ENCODE results near the gene GJE1. TPM values are rescaled to one million over a fixed set of nuclear protein-coding genes. Genes with fewer than 3 reads are reported as not detected.
"Not testable (repeated sequence)": the region's sequence is repeated elsewhere in the genome, so short reads cannot be mapped to it uniquely, and the experiment has no call there.

GJE1 gene, protein sequence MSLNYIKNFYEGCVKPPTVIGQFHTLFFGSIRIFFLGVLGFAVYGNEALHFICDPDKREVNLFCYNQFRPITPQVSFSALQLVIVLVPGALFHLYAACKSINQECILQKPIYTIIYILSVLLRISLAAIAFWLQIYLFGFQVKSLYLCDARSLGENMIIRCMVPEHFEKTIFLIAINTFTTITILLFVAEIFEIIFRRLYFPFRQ
- total RNA-seq: not detected

DNA sequence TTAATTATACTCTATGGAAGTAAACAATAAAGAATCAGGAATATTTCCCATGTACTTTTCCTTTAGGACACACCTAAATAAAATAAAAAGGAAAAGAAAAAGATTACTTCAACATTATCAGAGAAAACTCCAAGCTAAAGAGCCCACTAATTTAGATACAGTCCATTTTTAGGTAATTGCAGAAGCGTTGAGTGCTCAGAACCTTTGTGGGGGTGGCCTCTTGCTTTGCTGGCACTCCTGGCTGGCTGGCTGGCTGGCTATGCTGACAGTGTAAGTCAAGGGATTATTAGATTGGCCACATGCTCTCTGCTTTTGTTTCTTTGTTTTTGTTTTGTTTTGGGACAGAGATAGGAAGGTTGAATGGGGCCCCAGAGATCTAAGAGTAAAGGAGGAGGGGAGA is at the start of gene GJE1:
GJE1 (plus strand) TSS at position 301 of the 400 bp plus-strand sequence. CDS start 234 bp downstream, outside the sequence.
- no peak for ATAC-seq

DNA sequence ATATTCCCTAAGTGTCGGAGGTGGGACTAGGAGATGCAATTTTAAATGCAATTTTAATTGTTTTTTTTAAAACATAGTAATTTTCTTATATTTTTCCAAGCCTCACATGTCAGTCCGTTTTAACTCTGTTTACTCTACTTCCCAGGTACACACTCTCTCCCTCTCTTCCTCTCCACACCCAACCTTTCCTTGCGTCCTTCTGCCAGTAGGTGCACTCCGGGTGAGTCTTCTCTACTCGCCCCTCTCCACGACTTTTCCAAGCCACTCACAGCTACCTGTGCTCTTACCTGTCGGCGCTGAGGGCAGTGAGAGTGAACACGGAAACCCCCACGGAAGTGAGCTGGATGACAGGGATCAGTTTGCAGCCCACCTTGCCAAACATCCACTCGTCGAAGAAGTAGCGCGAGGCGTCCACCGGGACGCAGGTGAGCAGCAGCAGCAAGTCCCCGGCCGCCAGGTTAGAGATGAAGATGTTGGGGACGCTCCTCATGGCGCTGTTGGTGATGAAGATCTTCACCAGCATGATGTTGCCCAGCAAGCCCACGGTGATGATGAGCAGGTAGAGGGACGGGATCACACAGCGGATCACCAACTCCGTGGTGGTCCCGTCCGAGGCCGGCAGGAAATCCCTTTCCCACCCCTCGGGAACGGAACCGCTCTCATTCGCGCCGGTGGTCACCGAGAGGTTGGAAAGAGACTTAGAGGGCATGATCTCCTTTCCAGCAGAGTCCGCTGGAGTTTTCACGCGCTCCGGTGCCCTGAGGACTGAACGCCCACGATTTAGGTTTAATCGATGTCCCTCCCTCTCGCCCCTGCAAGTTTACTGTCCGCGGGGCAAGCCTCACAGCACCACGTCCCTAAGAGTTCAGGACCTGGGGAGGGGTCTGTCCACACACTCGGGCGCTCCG is 44.5 kb upstream of the GJE1 start:
- ATAC-seq: no peak

DNA sequence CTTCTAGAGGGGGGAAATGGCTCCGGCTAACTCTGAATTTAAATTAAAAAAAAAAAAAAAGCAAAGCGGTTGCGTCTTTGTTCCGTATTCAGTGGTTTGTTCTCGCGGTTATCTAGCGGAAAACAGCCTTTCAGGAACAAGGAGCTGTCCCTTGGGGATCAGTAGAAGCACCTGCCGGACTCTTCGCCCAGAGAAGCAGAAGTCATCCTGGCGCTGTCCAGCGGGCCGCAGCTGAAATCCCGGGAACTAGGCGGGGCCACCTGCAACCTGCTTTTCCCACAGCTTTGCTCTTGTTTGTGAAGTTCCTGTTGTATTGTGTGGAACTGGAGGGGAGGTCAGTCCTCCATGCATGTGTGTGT is 43.9 kb upstream of the GJE1 start:
- no peak for ATAC-seq

DNA sequence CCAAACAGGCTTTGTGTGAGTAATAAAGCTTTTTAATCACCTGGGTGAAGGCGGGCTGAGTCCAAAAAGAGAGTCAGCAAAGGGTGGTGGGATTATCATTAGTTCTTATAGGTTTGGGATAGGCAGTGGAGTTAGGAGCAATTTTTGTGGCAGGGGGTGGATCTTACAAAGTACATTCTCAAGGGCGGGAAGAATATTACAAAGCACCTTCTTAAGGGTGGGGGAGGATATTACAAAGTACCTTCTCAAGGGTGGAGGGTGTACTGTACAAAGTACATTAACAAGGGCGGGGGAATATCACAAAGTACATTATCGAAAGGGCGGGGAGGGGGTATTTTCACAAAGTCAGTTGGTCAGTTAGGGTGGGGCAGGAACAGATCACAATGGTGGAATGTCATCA is 27.9 kb upstream of the GJE1 start:
- ATAC-seq: not testable (repeated sequence)

DNA sequence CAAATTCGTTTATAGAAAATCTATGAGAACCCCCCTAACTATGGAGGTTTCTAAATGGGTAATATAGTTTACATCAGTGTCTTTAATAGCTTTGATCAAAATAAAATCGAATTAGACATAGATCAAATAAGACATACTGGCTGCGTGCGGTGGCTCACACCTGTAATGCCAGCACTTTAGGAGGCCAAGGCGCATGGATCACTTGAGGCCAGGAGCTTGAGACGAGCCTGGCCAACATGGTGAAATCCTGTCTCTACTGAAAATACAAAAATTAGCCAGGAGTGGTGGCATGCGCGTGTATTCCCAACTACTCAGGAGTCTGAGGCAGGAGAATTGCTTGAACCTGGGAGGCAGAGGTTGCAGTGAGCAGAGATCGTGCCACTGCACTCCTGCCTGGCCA is 21.9 kb upstream of the GJE1 start:
- not testable (repeated sequence) for ATAC-seq

DNA sequence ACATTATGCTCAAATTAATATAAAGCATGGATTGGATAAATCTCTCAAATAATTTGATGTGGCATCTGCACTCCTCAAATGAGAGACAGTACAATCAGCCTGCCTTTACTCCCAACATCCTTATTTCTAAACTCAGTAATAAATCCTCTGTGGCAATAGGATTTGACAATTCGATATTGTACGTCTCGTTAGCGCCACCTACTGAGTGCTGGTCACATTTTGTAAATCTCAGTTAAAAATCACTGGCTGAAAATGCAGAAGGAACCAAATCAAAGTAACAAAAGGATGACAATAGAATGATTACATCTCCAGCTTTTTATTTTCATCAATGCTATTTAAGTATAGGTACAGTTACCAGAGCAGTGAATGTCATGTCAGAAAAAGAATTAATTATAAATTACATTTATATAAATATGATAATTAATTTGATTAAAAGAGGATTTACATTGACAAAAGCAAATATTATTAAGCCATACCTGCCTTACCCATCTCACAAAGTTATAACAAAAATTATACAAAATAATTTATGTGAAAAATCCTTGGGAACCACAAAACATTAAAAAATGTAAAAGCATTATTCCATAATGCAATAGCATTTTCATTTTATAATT is 20.2 kb upstream of the GJE1 start:
- ATAC-seq: peak; percentile 59

DNA sequence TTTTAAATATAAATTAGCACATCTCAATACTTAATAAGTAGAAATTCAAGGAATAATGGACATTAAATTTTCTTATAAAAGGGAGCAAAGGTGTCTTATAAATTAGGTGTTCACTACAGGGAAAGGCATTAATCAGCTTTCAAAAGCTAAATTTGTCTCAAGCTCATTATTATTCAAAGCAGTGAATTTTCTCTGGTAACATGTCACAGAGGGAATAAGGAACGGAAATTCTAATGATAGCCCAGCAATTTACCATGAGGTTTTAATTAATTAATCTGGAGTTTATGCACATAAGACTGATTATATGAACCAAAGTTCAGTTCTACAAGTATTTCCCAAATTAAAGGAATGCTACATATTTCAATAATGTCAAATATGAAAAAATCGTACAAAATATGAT is 15.4 kb upstream of the GJE1 start:
- ATAC-seq: no peak

DNA sequence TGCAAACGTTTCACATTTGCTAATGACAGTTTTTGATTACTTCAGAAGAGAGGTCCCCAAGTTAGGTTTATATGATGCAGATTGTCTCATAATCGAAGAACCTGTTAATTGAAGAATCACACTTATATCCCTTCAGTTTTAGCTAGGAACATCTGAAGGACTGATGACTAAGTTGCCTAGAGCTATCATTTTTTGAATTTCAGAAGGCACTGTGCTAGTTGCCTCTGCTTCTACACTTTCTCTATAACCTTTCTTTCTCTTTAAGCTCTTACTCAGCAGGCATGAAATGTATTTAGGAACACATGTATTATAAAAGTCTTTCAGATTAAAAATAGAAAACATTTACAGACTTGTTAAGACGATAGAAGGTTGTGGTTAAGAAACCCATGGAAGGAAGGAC is 14.4 kb upstream of the GJE1 start:
- no peak for ATAC-seq

DNA sequence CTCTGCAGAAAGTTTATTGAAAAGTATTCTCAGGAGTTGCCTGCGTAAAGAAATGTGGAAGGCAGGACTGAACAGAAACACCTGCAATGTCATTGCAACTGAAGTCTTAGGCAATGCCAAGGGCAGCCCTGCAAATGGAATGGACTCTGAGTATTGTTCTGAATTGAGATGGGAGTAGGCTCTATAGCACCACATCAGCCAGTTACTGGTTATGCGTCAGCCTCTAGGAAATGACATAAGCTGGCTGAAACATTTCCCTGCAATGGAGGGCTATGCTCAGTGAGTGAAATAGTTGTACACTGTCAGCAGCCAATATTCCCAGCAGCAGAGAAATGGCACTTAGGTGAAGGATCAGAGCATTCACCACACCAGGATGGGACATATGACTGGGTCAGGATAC is 13.8 kb upstream of the GJE1 start:
- ATAC-seq: no peak

DNA sequence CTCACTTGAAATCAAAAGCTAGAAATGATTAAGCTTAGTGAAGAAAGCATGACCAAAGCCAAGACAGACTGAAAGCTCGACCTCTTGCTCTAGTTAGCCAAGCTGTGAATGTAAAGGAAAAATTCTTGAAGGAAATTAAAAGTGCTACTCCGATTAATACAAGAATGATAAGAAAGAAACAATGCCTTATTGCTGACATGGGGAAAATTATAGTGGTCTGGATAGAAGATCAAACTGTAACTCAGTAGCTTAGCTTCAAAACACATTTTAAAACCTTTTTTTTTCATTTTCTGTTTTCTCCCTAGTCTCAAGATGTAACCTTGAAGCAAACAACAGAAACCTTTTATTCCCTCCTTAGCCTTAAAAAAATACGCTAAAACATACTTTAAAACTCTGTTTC is 11.4 kb upstream of the GJE1 start:
- no peak for ATAC-seq

DNA sequence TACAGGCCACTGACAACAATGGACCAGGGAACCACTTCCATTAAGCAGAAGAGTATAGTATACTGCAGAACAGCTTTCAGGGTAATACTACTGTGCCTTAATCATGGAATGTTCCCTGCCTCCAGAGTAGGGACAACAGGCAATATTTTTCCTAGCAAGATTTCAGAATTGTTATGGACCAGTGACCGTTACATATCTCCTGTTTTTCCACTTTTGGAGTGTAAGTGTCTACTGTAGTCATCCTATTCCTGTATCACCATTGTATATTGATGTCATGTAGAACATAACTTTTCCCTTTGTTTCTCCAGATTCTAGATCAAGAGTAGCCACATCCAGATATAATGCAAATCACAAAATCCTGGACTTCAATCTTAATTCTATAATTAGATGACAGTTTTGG is 1.9 kb upstream of the GJE1 start:
- no peak for ATAC-seq

DNA sequence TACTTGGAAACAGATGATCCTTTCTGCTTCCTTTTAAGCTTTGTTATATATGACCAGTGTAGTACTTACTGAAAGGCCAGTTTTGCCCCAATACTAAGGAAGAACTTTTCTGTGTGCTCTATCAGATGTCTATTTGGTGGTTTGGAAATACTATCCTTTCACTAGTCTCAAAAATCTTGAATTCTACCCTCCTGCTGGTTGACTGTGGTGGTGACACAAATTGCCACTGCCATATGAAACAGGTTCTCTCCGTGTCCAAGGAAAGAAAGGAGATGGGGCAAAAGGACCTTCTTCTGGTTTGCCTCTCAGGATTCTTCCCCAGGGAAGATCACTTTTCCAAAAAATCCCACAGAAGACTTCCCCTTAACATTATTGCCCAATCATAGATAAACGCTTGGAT is 6.2 kb downstream of the GJE1 start:
- no peak for ATAC-seq

DNA sequence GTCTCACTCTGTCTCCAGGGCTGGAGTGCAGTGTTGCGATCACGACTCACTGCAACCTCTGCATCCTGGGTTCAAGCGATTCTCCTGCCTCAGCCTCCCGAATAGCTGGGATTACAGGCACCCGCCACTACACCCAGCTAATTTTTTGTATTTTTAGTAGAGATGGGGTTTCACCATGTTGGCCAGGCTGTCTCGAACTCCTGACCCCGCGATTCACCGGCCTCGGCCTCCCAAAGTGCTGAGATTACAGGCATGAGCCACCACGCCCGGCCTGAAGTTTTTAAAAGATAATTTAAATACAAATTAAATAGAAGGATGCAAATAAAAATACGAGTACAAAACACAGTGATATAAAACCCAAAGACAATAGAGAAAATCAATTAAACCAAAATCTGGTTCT is 8.8 kb downstream of the GJE1 start:
- ATAC-seq: not testable (repeated sequence)

DNA sequence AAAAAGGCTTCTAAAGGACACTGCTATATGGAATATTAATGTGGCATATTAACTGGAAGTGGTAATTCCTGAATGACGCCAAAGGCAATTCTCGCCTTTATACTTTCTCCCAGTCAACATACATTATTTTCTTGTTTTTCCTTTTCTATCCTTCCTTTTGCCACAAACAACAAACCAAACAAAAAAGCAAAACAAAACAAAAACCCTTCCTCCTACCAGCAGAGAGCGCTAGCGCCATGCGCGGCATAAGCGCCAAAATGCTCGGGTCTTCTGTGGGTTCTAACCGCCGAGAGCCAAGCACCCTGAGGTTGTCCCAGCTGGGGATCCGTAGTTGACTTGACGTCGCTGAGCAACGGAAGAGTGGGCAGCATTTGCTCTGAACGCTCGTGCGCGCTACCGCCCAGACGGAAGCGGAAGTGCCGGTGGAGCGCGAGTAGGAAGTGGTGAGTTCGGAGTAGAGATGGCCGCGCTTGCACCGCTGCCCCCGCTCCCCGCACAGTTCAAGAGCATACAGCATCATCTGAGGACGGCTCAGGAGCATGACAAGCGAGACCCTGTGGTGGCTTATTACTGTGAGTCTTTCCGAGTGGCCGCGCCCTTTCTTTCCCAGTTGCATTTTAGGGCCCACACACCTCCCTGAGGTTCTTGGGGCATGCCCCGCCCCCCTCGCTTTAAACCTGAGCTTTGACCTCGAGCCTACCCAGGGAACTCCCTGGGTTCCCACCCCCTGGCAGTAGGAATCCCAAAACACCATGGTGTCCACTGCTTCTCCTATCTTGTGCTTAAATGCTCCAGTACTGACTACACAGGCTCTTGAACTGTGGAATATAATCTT is 14.3 kb downstream of the GJE1 start, which contains the start of the genes NMBR and VTA1:
NMBR (minus strand) TSS at position 295 of the 835 bp plus-strand sequence. CDS start 58,464 bp downstream, outside the sequence.
VTA1 (plus strand) TSS at position 436 of the 835 bp plus-strand sequence; CDS start at position 461, 25 bp downstream.
- ATAC-seq: peak; percentile 100

DNA sequence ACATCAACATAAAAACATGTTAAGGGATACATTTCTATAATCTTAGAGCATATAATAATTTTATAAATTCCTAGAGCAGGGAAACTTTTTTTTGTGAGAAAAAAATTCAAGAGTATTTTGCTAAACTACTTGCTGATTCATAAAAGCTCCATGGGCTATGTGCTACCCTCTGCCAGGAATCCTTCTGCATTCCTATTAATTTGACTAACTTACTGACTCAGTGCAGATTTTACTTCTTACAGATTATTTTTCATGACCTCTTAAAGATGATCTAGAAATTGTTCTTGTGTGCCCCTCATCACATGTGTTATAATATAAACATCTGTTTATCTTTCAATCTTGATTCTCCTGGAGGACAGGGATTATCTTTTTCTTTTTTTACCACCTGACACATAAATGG is 20.0 kb downstream of the GJE1 start:
- ATAC-seq: no peak

DNA sequence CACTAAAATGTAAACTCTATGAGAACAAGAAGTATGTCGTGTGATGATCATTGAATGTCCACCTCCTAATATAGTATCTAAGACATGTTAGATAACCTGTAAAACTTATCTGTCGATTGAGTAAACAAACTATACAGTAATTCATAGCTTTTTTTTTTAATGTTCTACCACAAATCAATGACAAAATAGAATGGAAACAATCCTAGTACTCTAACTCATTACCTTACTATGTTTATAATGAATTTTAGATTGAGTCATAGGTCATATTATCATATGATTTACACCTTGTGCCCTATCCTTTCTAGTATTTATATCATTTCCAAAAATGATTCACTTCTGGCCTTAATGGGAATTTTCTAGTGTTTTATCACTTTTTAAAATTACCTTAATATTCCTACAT is 20.5 kb downstream of the GJE1 start:
- no peak for ATAC-seq

DNA sequence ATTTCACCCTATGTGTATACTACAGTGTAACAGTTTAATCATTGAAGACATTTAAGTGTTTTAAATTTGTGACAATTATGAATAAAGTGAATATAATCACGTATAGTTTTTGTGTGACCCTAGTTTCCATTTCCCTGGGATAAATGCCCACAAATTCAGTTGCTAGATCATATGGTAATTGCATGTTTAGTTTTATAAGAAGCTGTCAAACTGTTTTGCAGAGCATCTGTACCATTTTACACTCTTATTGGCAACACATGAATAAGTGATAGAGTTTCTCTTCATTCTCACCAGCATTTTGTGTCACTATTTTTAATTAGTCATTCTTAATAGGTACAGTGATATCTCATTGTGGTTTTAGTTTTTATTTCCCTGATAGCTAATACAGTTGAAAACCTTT is 21.6 kb downstream of the GJE1 start:
- ATAC-seq: no peak

DNA sequence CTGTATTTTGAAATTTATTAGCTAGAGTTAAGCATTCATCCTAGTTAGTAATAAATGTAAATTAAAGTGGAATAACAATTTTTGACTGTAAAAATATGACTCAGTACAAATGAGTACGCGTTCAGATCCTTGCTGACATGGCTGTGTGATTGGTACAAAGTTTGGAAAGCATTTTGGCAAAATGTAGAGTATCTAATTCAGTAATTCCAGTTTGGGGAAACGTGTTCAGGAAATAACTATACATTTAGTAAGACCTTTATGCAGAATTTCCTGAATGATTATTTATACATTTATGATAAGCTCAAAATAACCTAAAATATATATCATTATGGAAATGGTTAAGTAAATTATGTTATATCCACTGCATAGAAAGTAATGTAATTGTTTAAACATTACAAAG is 22.4 kb downstream of the GJE1 start:
- ATAC-seq: no peak

DNA sequence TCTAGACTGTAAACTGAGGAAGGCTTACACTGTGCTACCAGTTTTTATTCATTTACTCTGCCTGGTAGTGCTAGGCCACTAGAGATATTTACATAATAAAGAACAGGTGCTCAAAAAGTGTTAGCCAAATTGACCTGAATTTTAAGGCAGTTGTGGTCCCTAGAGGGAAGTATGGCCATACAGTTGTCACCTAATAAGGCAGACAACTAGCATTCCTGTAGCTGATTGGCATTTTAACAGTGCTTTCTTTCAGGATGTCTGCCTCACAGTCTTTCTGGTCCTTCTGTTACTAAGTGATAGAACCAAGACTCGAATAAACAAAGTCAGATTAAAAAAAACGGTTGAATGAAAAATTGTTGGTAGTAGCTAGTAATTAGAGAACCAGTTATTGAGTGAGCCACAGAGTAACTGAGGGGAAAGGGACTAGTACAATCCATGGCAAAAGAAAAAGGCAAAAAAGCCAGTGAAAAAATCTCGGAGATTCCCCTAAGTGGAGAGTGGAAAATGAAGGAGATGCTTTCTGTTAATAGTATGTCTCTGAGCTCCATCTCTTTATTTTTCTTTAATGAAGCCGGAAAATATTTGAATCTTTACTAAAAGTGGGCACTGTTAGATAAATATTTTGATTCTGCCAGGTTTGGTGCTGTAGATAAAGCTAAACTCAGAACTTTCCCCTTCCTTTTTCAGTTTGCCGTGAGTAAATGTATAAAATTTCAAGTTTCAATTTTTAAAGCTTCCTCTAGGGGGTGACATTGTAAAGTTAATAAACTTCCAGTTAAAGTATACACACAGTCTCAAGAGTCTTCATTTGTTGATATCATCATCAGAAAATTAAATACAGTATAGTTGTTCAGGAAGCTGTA is 23.4 kb downstream of the GJE1 start:
- ATAC-seq: peak; percentile 43

DNA sequence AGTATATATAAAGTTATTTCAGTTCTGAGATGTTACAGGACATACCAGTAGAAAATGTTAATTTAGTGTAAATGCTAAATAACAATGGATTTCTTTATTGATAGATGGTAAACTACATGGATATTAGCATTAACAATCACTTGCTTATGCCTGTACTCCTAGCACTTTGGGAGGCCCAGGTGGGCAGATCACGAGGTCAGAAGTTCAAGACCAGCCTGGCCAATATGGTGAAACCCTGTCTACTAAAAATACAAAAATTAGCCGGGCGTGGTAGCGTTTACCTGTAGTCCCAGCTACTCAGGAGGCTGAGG is 24.0 kb downstream of the GJE1 start:
- not testable (repeated sequence) for ATAC-seq

DNA sequence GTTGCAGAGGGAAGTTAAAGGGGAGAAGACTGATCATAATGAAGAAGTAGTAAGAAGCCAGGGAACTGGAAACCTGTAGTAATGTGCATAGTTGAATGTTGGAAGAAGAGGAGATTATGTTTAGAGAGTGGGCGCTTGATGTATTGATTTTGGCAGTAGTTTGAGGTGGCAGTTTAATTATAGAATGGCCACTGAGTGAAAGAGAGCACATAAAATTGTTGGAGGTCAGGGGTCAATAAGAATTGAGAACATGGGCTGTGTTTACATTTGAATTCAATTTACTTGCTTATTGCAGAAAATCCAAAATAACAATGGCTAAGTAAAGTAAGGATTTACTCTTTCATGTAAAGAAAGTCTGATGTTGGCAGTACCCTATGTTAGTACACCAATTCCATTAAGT is 30.1 kb downstream of the GJE1 start:
- ATAC-seq: no peak

DNA sequence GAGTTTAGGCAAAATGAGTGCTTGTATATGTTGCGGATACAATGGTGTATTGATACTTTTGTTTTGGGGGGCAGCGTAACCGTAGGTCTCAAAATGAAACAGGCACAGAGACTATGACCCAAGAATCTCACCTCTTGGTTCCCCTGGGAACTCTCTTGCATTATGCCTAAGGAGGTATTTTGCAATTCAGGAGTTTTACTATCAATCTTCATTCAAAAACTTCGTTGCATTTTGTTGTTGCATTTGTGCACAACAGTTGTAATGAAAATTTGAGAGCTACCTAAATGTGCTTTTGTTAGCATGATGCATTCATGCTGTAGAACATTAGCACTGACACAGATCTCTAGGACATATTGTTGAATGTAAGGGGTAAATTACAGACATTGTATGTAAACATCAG is 32.5 kb downstream of the GJE1 start:
- ATAC-seq: no peak
